Epithelial cell of proximal tubule (primary cell): ENCODE data around the gene ESR1. TPM values are rescaled to one million over a fixed set of nuclear protein-coding genes. Genes with fewer than 3 reads are reported as not detected.
"Not testable (repeated sequence)": the region's sequence is repeated elsewhere in the genome, so short reads cannot be mapped to it uniquely, and the experiment has no call there.

Source experiments
- DNase-seq: peaks from one replicate; pipeline ENCODE4 v3.0.0-alpha.2; 2011; ENCODE audit warnings: low read depth
- H3K4me3 ChIP-seq: 2 replicates; pipeline ENCODE4 v1.5.1; 2011; ENCODE audit warnings: low read depth, mild to moderate bottlenecking, low read length
- CTCF ChIP-seq: conservative IDR thresholded peaks from 2 replicates; pipeline ENCODE4 v1.5.1; 2012; ENCODE audit warnings: low read depth, mild to moderate bottlenecking, low read length
- total RNA-seq: library from RNA; depleted of rRNA; stranded (reverse); fragments of >200 nt; gene quantifications from 2 replicates; pipeline ENCODE4 v1.2.3, GENCODE V29; 2015

ESR1 gene
- total RNA-seq, 1 donor from 2014 or later, result not detected

GRCh38 chr6:152135755-152136448, 328.4 kb downstream of the ESR1 start:
- no peak for DNase-seq
- H3K4me3 ChIP-seq, result no peak overlapping the region
- TF ChIP-seq CTCF, result no peak

- DNase-seq, result no peak
- H3K4me3 ChIP-seq, result no peak overlapping the region
- TF ChIP-seq CTCF, result no peak
These were observed 329.0 kb downstream of the ESR1 start for GRCh38 chr6:152136449-152136825.

GRCh38 chr6:152138344-152138743, 330.9 kb downstream of the ESR1 start:
- not testable (repeated sequence) for H3K4me3 ChIP-seq, DNase-seq

- H3K4me3 ChIP-seq, result no peak overlapping the region
These were observed 334.6 kb downstream of the ESR1 start for GRCh38 chr6:152142105-152142504.

GRCh38 chr6:152143359-152143758, 335.9 kb downstream of the ESR1 start:
- no peak overlapping the region for H3K4me3 ChIP-seq
- DNase-seq, result no peak
- TF ChIP-seq CTCF, result no peak

More at GRCh38 chr6:152142105-152142504, 334.6 kb downstream of the ESR1 start:
- TF ChIP-seq CTCF, result no peak
- no peak for DNase-seq

GRCh38 chr6:152146385-152146784, 338.9 kb downstream of the ESR1 start:
- no peak for TF ChIP-seq CTCF
- H3K4me3 ChIP-seq, result no peak overlapping the region
- DNase-seq, result no peak

DNA sequence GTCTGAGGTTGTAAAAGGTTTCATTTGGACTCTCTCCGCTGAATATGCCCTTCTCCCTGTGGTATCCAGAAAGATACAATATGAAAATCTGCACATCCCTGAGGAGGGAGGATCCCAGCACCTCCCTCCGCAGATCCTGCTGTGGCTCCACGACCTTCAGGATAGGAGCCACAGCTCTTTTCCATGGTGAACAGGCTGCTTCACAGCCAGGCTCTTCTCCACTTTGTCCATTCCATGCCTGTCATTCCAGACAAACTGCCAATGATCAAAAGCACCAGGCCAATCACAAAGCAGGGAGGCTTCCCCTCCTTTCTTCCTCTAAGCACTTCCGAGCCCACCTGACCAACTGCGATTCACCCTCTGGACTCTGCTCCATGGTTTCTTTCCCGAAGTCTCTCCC, 339.8 kb downstream of the ESR1 start:
- no peak for TF ChIP-seq CTCF
- no peak for DNase-seq
- H3K4me3 ChIP-seq, result no peak overlapping the region
